SJSA1 (cell line): ENCODE data around the gene ZSWIM5. TPM values are rescaled to one million over a fixed set of nuclear protein-coding genes. Genes with fewer than 3 reads are reported as not detected.

Experiments
- DNase-seq, 2 experiments: peaks; one replicate each; pipeline ENCODE4 v3.0.0-alpha.2; 2015 to 2020; ENCODE audit warnings: low spot score in 2 of 2, low read depth in 1 of 2
- H3K27ac ChIP-seq: fragments of 250-450 bp; sonication (Bioruptor Pico); 2 replicates; pipeline ENCODE4 v1.5.1; 2020; ENCODE audit warnings: mild to moderate bottlenecking, moderate library complexity
- H3K27me3 ChIP-seq: fragments of 250-450 bp; sonication (Bioruptor Pico); replicated peaks from 2 replicates; pipeline ENCODE4 v1.5.1; 2020; ENCODE audit warnings: mild to moderate bottlenecking, moderate library complexity
- H3K36me3 ChIP-seq: fragments of 250-450 bp; sonication (Bioruptor Pico); 2 replicates; pipeline ENCODE4 v1.5.1; 2020; ENCODE audit warnings: mild to moderate bottlenecking
- H3K4me1 ChIP-seq: fragments of 250-450 bp; sonication (Bioruptor Pico); replicated peaks from 2 replicates; pipeline ENCODE4 v1.6.1; 2021; ENCODE audit warnings: mild to moderate bottlenecking
- H3K4me3 ChIP-seq: fragments of 250-450 bp; sonication (Bioruptor Pico); 2 replicates; pipeline ENCODE4 v1.5.1; 2020; ENCODE audit warnings: mild to moderate bottlenecking
- H3K9me3 ChIP-seq: fragments of 250-450 bp; sonication (Bioruptor Pico); replicated peaks from 2 replicates; pipeline ENCODE4 v1.5.1; 2020; ENCODE audit warnings: mild to moderate bottlenecking
- total RNA-seq: library from RNA; depleted of rRNA; stranded (reverse); fragments of >200 nt; shearing (Covaris generic); gene quantifications from 2 replicates; pipeline ENCODE4 v1.2.3, GENCODE V29; 2014

Gene ZSWIM5
- total RNA-seq, 1 experiment from 2014 or later: 0.03 TPM

GRCh38 chr1:45012639-45013278, 193.6 kb downstream of the ZSWIM5 start:
- peaks cover 27% of the 10 kb centered on the region for H3K4me1 ChIP-seq
- peaks cover 57% of the 10 kb centered on the region for H3K36me3 ChIP-seq
- H3K4me3 ChIP-seq: peak overlapping the region; percentile 93
- H3K27me3 ChIP-seq: no peaks in the 10 kb centered on the region
- H3K9me3 ChIP-seq: no peaks in the 10 kb centered on the region
- H3K27ac ChIP-seq: peak overlapping the region; percentile 10
- peak; percentile 44 to 72 for DNase-seq

GRCh38 chr1:45011837-45012638, 194.4 kb downstream of the ZSWIM5 start, which contains the start of gene UROD:
UROD (plus strand) TSS chr1:45012254; CDS start chr1:45012266, 12 bp downstream.
- H3K36me3 ChIP-seq: peaks cover 65% of the 10 kb centered on the region
- H3K4me1 ChIP-seq: peaks cover 27% of the 10 kb centered on the region
- H3K27ac ChIP-seq: peak within 1 kb of the TSS; percentile 10
- peak; percentile 88 to 95 for DNase-seq
- H3K9me3 ChIP-seq: no peaks in the 10 kb centered on the region
- H3K4me3 ChIP-seq: peak within 1 kb of the TSS; percentile 93
- no peaks in the 10 kb centered on the region for H3K27me3 ChIP-seq

GRCh38 chr1:45010855-45011811, 195.3 kb downstream of the ZSWIM5 start, which contains the start of gene HECTD3:
HECTD3 (minus strand) TSS chr1:45011324; CDS start chr1:45011257, 67 bp downstream.
- Histone ChIP-seq H3K4me3 (peak within 1 kb of the TSS; percentile 93), H3K27me3 (no peaks in the 10 kb centered on the region), H3K9me3 (no peaks in the 10 kb centered on the region), H3K36me3 (peaks cover 73% of the 10 kb centered on the region), H3K27ac (peak within 1 kb of the TSS; percentile 10), H3K4me1 (peaks cover 27% of the 10 kb centered on the region)
- DNase-seq: peak; percentile 78 to 79

- peak overlapping the region; percentile 93 for H3K4me3 ChIP-seq
- no peak for DNase-seq
- no peaks in the 10 kb centered on the region for H3K9me3 ChIP-seq
- H3K27ac ChIP-seq: no peak overlapping the region
- H3K4me1 ChIP-seq: peaks cover 27% of the 10 kb centered on the region
- H3K36me3 ChIP-seq: peaks cover 77% of the 10 kb centered on the region
- H3K27me3 ChIP-seq: no peaks in the 10 kb centered on the region
These were observed 196.2 kb downstream of the ZSWIM5 start for GRCh38 chr1:45009956-45010854.

- H3K27ac ChIP-seq: no peak overlapping the region
- no peaks in the 10 kb centered on the region for H3K27me3 ChIP-seq
- peaks cover 74% of the 10 kb centered on the region for H3K36me3 ChIP-seq
- DNase-seq: no peak
- H3K4me1 ChIP-seq: peaks cover 27% of the 10 kb centered on the region
- no peaks in the 10 kb centered on the region for H3K9me3 ChIP-seq
- peak overlapping the region; percentile 93; the same call in 1 of the 2 replicates for H3K4me3 ChIP-seq
These were observed 197.0 kb downstream of the ZSWIM5 start for GRCh38 chr1:45009296-45009865.

GRCh38 chr1:45008516-45008915, 197.9 kb downstream of the ZSWIM5 start:
- peaks cover 74% of the 10 kb centered on the region for H3K36me3 ChIP-seq
- no peak overlapping the region for H3K4me3 ChIP-seq
- no peak for DNase-seq
- no peak overlapping the region for H3K27ac ChIP-seq
- H3K9me3 ChIP-seq: no peaks in the 10 kb centered on the region
- H3K4me1 ChIP-seq: peaks cover 26% of the 10 kb centered on the region
- no peaks in the 10 kb centered on the region for H3K27me3 ChIP-seq

GRCh38 chr1:45008076-45008475, 198.3 kb downstream of the ZSWIM5 start:
- H3K27ac ChIP-seq: no peak overlapping the region
- H3K36me3 ChIP-seq: peaks cover 74% of the 10 kb centered on the region
- H3K27me3 ChIP-seq: no peaks in the 10 kb centered on the region
- no peaks in the 10 kb centered on the region for H3K9me3 ChIP-seq
- H3K4me1 ChIP-seq: peaks cover 21% of the 10 kb centered on the region
- DNase-seq: no peak
- H3K4me3 ChIP-seq: no peak overlapping the region

GRCh38 chr1:45007311-45007710, 199.1 kb downstream of the ZSWIM5 start:
- H3K27me3 ChIP-seq: no peaks in the 10 kb centered on the region
- no peak overlapping the region for H3K27ac ChIP-seq
- H3K4me1 ChIP-seq: peaks cover 14% of the 10 kb centered on the region
- H3K9me3 ChIP-seq: no peaks in the 10 kb centered on the region
- H3K36me3 ChIP-seq: peaks cover 81% of the 10 kb centered on the region
- DNase-seq: no peak
- H3K4me3 ChIP-seq: no peak overlapping the region

- H3K27me3 ChIP-seq: no peaks in the 10 kb centered on the region
- no peak overlapping the region for H3K4me3 ChIP-seq
- no peak for DNase-seq
- H3K4me1 ChIP-seq: peaks cover 7% of the 10 kb centered on the region
- no peaks in the 10 kb centered on the region for H3K9me3 ChIP-seq
- peaks cover 86% of the 10 kb centered on the region for H3K36me3 ChIP-seq
- H3K27ac ChIP-seq: no peak overlapping the region
These were observed 200.6 kb downstream of the ZSWIM5 start for GRCh38 chr1:45005761-45006160.

- Histone ChIP-seq H3K27me3 (no peaks in the 10 kb centered on the region), H3K27ac (no peak overlapping the region), H3K4me3 (no peak overlapping the region), H3K9me3 (no peaks in the 10 kb centered on the region), H3K36me3 (peaks cover 75% of the 10 kb centered on the region), H3K4me1 (no peaks in the 10 kb centered on the region)
- DNase-seq: no peak
These were observed 202.0 kb downstream of the ZSWIM5 start for GRCh38 chr1:45004281-45004920.

GRCh38 chr1:45003741-45004140, 202.7 kb downstream of the ZSWIM5 start:
- Histone ChIP-seq H3K4me1 (no peaks in the 10 kb centered on the region), H3K27ac (no peak overlapping the region), H3K9me3 (no peaks in the 10 kb centered on the region), H3K4me3 (no peak overlapping the region), H3K36me3 (peaks cover 68% of the 10 kb centered on the region), H3K27me3 (no peaks in the 10 kb centered on the region)
- DNase-seq: no peak
